Measurements from ENCODE around the gene SPAG5.
"Not testable (repeated sequence)": the region's sequence is repeated elsewhere in the genome, so short reads cannot be mapped to it uniquely, and the experiment has no call there.

SPAG5 gene

DNA sequence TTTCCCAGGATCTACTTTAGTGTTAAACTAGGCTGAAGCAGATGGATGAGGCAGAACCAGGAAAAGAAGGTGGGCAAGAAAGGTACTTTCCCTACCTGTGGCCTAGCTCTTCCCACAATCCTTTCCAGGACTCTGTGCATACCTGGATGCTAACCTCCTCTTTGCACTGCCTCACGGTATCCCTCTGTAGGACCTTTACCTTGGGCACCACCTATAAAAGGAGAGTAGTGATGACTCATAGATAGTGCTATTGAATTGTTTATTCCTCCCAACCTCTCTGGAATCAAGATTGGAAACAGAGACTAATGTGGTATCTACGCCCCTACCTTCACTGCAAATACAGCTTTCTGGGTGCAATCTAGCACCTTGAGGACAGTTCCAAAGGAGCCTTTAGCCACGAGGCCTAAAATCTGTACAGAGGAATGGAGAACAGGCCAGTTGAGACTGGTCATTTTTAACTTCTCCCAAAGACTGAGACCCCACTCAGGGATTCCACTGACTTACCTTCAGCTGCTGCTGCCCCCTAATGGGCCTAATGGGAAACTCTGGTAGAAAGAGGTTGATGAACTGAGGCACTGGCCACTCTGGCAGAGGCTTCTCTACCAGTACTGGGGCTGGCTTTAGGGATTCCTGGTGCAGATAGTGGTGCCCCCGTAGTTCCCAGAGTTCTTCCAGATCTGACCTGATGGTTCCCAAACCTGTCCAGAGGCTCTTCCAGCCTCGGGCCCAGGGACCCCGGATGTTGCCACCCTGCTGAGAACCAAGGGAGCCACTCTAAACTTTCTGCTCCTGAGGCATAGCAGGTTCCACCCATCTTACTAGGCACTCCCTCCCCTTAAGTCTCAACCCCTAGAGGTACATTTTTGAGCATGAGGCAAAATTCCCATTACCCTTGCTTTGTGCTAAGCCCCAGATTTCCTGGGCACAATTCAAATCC is 14.4 kb upstream of the SPAG5 start:
- no peak for DNase-seq (ENCODE audit: low read depth in 2 of 3, low spot score in 2 of 3)

GRCh38 chr17:28612531-28612930 is 13.7 kb upstream of the SPAG5 start:
- no peak for DNase-seq (ENCODE audit: low read depth in 2 of 3, low spot score in 2 of 3)

- DNase-seq (ENCODE audit: low read depth in 2 of 3, low spot score in 2 of 3) = no peak
Observed at GRCh38 chr17:28610376-28610775, 11.6 kb upstream of the SPAG5 start.

DNA sequence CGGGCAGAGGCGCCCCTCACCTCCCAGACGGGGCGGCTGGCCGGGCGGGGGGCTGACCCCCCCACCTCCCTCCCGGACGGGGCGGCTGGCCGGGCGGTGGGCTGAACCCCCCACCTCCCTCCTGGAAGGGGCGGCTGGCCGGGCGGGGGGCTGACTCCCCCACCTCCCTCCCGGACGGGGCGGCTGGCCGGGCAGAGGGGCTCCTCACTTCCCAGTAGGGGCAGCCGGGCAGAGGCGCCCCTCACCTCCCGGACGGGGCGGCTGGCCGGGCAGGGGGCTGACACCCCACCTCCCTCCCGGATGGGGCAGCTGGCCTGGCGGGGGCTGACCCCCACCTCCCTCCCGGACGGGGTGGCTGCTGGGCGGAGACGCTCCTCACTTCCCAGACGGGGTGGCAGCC is 5.2 kb upstream of the SPAG5 start:
- not testable (repeated sequence) for DNase-seq (ENCODE audit: low read depth in 2 of 3, low spot score in 2 of 3)

DNA sequence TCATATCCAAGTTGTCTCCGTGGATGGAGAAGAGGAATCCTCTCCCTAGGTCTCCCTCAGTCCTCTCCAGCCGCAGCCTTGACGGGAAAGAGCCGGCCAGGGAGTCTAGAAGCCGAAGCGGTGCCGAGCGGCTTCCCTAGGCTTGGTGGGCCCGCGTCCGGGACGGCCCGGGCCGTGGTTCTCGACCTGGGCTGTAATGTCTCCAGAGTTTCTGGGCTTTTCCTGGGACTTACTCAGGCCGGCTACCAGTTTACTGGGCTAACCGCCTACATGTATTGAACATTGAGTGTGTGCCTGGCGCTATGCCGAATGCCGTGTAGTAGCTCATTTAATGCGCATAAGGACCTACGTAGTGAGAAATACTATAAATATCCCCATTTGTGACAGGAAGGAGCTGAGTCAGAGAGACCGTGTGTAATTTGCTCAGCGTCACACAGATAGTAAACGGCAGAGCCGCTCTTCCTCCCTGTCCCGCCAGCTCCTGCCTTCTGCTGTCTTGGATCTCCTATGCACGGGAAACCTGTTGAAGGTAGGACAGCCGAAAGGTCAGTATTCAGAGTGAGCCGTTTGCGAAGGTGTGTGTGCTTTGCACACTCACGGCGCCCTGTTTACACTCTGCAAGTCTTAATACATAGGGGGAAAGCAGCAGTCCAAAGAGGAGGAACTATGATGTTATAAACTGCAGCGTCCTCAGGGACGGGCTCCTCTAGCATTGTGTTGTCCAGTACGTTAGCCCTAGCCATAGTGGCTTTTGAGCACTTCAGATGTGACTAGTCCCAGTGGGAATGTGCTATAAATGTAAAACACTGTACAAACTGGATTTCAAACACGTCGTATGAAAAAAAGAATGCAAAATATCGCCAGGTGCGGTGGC is 723 bp upstream of the SPAG5 start:
- DNase-seq (ENCODE audit: low read depth in 2 of 3, low spot score in 2 of 3) = peak in 2 of 3 experiments; percentile 18 to 29

DNA sequence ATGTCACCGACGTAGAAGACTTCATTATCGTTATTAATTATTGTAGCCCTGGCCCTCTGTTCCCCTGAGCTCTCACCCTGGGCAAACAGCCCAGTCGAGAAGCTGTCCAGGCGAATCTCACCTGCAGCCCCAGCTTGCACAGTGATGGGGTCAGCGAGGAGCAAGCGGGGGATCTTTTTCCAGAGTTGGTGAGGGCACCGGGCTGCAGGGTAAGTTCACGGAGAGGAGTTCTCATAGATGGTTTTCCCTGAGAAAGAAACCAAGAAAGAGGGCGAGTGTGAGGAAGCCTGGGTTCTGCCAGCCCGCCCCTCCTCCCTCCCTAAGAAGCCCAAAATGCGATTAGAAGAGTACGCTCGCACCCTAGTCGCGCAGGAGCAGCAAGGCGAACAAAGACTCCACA is 436 bp downstream of the SPAG5 start:
- DNase-seq (ENCODE audit: low read depth in 2 of 3, low spot score in 2 of 3) = no peak

GRCh38 chr17:28597606-28598383 is 1.0 kb downstream of the SPAG5 start:
- DNase-seq (ENCODE audit: low read depth in 2 of 3, low spot score in 2 of 3) = no peak

DNA sequence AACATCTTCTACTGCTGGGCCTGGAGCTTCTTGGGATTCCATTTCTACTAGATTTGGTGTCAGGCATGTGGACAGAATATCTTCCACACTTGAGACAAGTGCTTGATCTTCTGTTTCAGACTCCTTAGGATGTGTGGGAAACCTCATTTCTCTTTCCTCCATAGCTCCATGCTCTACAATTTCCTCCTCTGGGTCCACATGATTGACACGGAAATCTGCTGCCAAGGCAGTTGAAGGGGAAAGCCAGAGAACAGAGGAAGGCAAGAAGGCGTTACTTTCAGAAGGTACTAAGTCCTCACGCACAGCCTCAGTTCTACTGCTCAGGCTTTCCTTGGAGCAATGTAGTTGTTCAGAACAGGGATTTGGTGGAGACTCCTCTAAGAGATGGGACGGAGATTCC is 6.6 kb downstream of the SPAG5 start:
- DNase-seq (ENCODE audit: low read depth in 2 of 3, low spot score in 2 of 3) = no peak

DNA sequence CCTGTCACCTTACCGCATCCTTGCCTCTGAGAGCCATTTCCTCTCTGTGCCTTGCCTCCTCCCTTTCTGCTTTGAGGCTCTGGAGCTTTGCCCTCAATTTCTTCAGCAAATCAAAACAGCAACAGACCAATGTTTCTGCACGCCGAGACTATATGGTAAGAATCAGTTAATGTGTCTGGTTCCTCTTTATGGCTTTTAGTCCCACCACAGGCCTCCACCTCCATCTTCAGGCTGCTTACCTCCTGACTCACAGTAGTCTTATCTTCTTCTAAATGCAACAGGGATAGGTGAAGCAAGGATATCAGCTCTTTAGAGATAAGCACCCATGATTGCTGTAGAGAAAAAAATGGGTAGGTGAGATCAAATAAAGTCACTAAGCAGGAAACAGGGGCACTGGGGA is 13.0 kb downstream of the SPAG5 start:
- DNase-seq (ENCODE audit: low read depth in 2 of 3, low spot score in 2 of 3) = no peak

- no peak for DNase-seq (ENCODE audit: low read depth in 2 of 3, low spot score in 2 of 3)
Observed at GRCh38 chr17:28584434-28584833, 14.4 kb downstream of the SPAG5 start.

GRCh38 chr17:28582513-28582912 is 16.3 kb downstream of the SPAG5 start:
- DNase-seq (ENCODE audit: low read depth in 2 of 3, low spot score in 2 of 3) = no peak

- DNase-seq (ENCODE audit: low read depth in 2 of 3, low spot score in 2 of 3) = no peak
Observed at GRCh38 chr17:28580959-28581358, 17.9 kb downstream of the SPAG5 start.

DNA sequence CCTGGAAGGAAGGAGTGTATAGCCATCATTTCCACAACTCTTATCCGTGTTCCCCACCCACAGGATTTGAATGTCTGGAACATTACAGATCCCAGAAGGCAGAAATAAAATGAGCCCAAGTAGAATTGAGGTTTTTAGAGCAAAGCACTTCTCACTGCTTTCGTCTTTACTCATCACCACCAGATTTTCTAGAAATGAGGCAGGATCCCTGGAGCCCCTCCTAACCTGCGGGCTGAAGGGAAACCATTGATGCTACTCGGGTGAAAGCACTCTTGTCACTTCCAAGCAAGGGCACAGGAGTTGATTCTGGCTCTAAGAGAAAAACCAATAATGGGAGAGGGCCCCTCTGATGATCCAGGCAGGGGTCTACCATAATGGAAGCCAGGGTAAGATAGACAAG is 19.3 kb downstream of the SPAG5 start:
- DNase-seq (ENCODE audit: low read depth in 2 of 3, low spot score in 2 of 3) = no peak

- no peak for DNase-seq (ENCODE audit: low read depth in 2 of 3, low spot score in 2 of 3)
Observed at GRCh38 chr17:28578246-28579195, 20.3 kb downstream of the SPAG5 start.

DNA sequence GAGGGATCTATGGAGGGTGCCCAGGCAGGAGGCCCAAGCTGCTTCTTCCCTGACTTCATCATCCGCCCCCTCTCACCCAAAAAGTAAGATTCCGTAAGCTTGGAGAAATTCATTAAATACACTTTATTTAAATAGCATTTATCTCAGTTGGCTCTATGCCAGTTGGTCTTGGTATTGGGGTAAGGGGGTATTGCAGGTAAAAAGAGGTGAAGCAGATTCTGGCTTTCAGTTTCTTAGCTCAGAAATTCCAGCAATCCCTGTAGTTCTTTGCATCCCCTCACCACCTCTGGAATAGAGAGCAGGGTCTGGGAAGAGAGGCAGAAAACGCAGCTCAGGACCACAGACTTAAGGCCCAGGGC is 21.4 kb downstream of the SPAG5 start:
- no peak for DNase-seq (ENCODE audit: low read depth in 2 of 3, low spot score in 2 of 3)

DNA sequence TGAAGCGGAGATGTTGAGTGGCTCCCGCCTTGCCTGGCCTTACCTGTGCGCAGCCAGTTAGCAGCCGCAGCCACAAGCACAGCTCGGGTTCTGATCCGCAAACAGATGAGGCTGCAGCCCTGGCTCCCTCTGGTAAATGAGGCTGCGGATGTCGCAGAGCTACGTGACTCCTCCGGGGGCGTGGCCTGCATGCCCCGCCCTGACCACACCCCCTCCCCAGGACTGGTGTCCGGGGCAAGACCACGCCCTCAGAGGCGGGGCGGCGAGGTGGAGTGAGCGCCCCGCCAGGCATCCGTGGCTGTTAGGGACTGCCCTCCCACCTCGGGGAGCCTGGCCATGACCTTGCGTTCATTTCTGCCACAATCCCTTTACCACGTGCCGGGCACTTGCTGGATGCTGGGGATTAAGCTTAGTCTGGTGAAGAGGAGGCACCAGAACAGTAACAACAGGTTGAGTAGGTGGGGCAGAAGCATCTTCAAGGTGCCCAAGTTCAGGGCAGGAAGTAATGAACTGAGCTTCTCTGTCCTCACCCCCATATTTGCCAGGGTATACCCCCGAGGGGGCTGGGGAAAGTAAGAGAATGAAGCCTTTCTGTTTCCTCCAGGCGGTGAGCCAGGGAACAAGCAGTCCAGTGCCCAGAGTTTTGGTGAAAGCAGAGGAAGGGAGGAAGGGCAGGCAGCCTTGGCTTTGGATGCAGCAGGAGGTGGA is 21.9 kb downstream of the SPAG5 start, which contains the start of gene ALDOC:
ALDOC (minus strand) TSS at position 138 of the 708 bp plus-strand sequence. CDS start 1,363 bp downstream, outside the sequence.
- peak; percentile 90 to 93 (median 90) for DNase-seq (ENCODE audit: low read depth in 2 of 3, low spot score in 2 of 3)

GRCh38 chr17:28576016-28576415 is 22.8 kb downstream of the SPAG5 start:
- not testable (repeated sequence) for DNase-seq (ENCODE audit: low read depth in 2 of 3, low spot score in 2 of 3)

DNA sequence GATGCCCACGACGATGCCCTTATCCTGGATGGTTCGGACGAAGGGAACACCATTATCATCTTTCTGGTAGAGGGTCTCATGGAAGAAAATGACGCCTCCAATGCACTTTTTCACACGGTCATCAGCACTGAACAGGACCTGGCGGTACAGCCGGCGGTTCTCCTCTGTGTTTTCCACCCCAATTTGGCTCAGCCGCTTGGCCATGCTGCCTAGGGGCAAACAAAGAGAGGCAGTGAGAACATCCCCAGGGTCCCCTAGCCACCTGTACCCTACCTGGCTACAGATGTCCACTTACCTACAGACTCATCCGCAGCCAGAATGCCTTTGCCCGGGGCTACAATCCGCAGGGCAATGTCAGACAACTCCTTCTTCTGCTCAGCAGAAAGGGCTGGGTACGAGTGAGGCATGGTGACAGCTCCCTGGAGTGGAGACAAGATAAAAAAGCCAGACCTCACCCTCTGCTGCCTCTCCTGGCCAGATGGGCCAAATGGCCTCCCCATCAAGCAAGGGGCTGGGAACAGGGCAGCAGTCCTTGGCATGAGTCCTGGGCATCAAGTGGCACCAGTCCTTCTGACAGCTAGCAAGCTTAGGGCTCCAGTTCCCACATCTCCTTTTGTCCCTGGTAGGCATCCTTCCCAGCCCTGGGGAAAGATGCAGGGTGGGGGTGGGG is 23.6 kb downstream of the SPAG5 start:
- no peak for DNase-seq (ENCODE audit: low read depth in 2 of 3, low spot score in 2 of 3)

DNA sequence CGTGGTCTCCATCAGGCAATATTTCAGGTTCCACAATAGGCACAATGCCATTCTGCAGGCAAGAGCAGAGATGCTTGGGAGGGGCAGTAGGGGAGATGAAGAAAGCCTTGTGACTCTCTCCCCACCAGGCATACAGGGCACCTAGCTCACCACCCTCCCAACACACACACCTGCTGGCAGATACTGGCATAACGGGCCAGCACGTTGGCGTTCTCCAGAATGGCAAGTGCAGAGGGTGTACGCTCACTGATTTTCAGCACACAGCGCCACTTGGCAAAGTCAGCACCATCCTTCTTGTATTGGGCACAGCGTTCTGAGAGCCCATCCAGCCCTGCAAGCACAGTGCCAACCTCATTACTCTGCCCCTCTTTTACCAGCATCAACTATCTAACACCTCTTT is 24.3 kb downstream of the SPAG5 start:
- no peak for DNase-seq (ENCODE audit: low read depth in 2 of 3, low spot score in 2 of 3)
